GM12874 (cell line): ENCODE data around the gene RAB3IP.

Experiments
- CTCF ChIP-seq: IDR thresholded peaks from 2 replicates; pipeline ENCODE4 v1.5.1; 2011; ENCODE audit warnings: low read depth, mild to moderate bottlenecking, control low read depth, low read length, moderate library complexity; ENCODE audit not compliant: insufficient read depth

RAB3IP gene

GRCh38 chr12:69810870-69811498 is 72.3 kb downstream of the RAB3IP start:
- no peak for TF ChIP-seq CTCF

- TF ChIP-seq CTCF, result no peak
Observed at GRCh38 chr12:69816082-69816481, 77.4 kb downstream of the RAB3IP start.

GRCh38 chr12:69821032-69821455 is 82.4 kb downstream of the RAB3IP start:
- no peak for TF ChIP-seq CTCF

- no peak for TF ChIP-seq CTCF
Observed at GRCh38 chr12:69821456-69822159, 82.9 kb downstream of the RAB3IP start.

- TF ChIP-seq CTCF, result no peak
Observed at GRCh38 chr12:69822201-69822860, 83.7 kb downstream of the RAB3IP start.

- TF ChIP-seq CTCF, result no peak
Observed at GRCh38 chr12:69824028-69824427, 85.4 kb downstream of the RAB3IP start.

GRCh38 chr12:69824966-69825560 is 86.4 kb downstream of the RAB3IP start, which contains the start of gene MYRFL:
Gene MYRFL, plus strand, starts transcription at chr12:69825227. Its CDS starts 291 bp downstream, at chr12:69825518.
- no peak for TF ChIP-seq CTCF
